H1 (cell line): ENCODE results near the gene KCNK4. TPM values are rescaled to one million over a fixed set of nuclear protein-coding genes. Genes with fewer than 3 reads are reported as not detected.

Source experiments
- CHD2 ChIP-seq: IDR thresholded peaks from 2 replicates; pipeline ENCODE4 v1.6.1; 2012; ENCODE audit warnings: low read length, improper control_type of control experiment
- CTBP2 ChIP-seq: IDR thresholded peaks from 2 replicates; pipeline ENCODE4 v1.7.0; 2011; ENCODE audit warnings: borderline replicate concordance, mild to moderate bottlenecking, moderate library complexity, mixed read lengths, low read length; ENCODE audit not compliant: insufficient read depth, insufficient read length
- JUN ChIP-seq: IDR thresholded peaks from 2 replicates; pipeline ENCODE4 v1.6.1; 2011; ENCODE audit warnings: low read depth, mild to moderate bottlenecking, improper control_type of control experiment, low read length
- KDM1A ChIP-seq: fragments of 200-600, 300-600 bp; sonication (generic); IDR thresholded peaks from 2 replicates; pipeline ENCODE4 v1.7.1; 2016; ENCODE audit warnings: mild to moderate bottlenecking, low read length, borderline replicate concordance
- MAX ChIP-seq: IDR thresholded peaks from 2 replicates; pipeline ENCODE4 v1.6.1; 2012; ENCODE audit warnings: inconsistent platforms
- RAD21 ChIP-seq, 2 experiments: IDR thresholded peaks in 1 of 2; conservative IDR thresholded peaks in 1 of 2; 2 replicates each; pipeline ENCODE4 v1.6.1; 2011; ENCODE audit warnings: low read depth in 2 of 2, low read length in 2 of 2, improper control_type of control experiment in 1 of 2, inconsistent platforms in 1 of 2, mild to moderate bottlenecking in 1 of 2, moderate library complexity in 1 of 2
- TAF1 ChIP-seq: IDR thresholded peaks from 2 replicates; pipeline ENCODE4 v1.6.1; 2011; ENCODE audit warnings: mild to moderate bottlenecking, low read depth, low read length
- TAF7 ChIP-seq: optimal IDR thresholded peaks from 2 replicates; pipeline ENCODE3; 2011; ENCODE audit warnings: low read depth, mild to moderate bottlenecking, inconsistent platforms, low read length, moderate library complexity, borderline replicate concordance
- TBP ChIP-seq: IDR thresholded peaks from 2 replicates; pipeline ENCODE4 v1.6.1; 2011; ENCODE audit warnings: low read depth, low read length, improper control_type of control experiment
- TCF12 ChIP-seq: IDR thresholded peaks from 2 replicates; pipeline ENCODE4 v1.6.1; 2011; ENCODE audit warnings: low read depth, mild to moderate bottlenecking, low read length
- polyA plus RNA-seq, 7 experiments: library from polyadenylated mRNA; depleted of rRNA in 3 of 7; stranded (reverse) in 5 of 7; unstranded in 2 of 7; fragments of >200 nt in 5 of 7; fragments of 200-250 nt in 2 of 7; gene quantifications; 1 replicate in 5 of 7; 2 replicates in 1 of 7; 4 replicates in 1 of 7; pipeline versions ENCODE4 v1.2.1 to v1.2.3, GENCODE V29; 2011 to 2013; ENCODE audit warnings: missing spikeins in 2 of 7, mixed read lengths in 2 of 7
- total RNA-seq: library from RNA; stranded (reverse); fragmentation: NEBNext Ultra II Directional; extraction: Animal tissue kit (Norgen Biotek cat#: 25700); gene quantifications from 2 replicates; pipeline ENCODE4 v1.2.1, GENCODE V29; 2021

Gene KCNK4
- total and polyA plus RNA-seq, 2 of the 8 experiments (the other 6 are each of a cell fraction or from before 2014, with no cell fraction given), result 0.19 TPM; not detected in 1

GRCh38 chr11:64241491-64242374 lies 49.4 kb upstream of the KCNK4 start (continued):
- TF ChIP-seq TAF1 (0 out of 2 replicates have a peak, but pooled peaks have one; percentile 43), TAF7 (no peak), MAX (no peak), RAD21 (IDR thresholded peaks at IDR 0.05 in 1 of 2, conservative IDR thresholded peaks at IDR 0.05 in 1 of 2; ENCODE audit: low read depth in 2 of 2, low read length in 2 of 2) (no peak), CTBP2 (no peak), KDM1A (no peak; the same call in 1 of the 2 replicates), TBP (no peak), JUN (no peak), TCF12 (no peak), CHD2 (no peak)
